DND-41 (cell line): ENCODE data around the gene NGLY1.

ENCODE experiments used
- CTCF ChIP-seq: IDR thresholded peaks from 2 replicates; pipeline ENCODE4 v1.5.1; 2012; ENCODE audit warnings: borderline replicate concordance, low read length, moderate library complexity, mild to moderate bottlenecking; ENCODE audit not compliant: poor library complexity, severe bottlenecking; ENCODE audit errors: extremely low read depth
- EZH2 ChIP-seq: IDR thresholded peaks from 3 replicates; pipeline ENCODE4 v1.6.1; 2012; ENCODE audit warnings: borderline replicate concordance, low read depth, mild to moderate bottlenecking, moderate library complexity, low read length, inconsistent platforms; ENCODE audit not compliant: severe bottlenecking

GRCh38 chr3:25748189-25748588 is 35.1 kb downstream of the NGLY1 start:
- TF ChIP-seq CTCF (no peak), EZH2 (no peak)
